ENCODE data around the gene DDX24.

DNA sequence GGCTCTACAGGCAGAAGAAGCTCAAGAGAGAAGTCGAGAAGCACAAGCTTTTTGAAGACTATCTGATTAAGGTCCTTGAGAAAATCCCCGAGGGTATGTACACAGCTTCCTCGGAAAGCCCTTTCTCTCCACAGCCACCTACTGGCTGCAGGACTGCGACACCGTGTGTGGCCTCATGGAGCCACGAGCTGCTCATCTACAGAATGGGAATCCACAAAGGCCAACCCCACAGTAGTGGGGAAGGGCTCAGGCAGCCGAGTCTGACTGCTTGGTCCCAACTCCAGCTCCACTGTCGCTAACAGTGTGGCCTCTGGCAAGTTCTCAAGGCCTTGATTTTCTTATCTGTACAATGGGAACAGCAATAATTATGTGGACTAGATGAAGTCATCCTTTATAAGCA, 81.4 kb downstream of the DDX24 start:
- TF ChIP-seq EZH2 (IDR thresholded peaks at IDR 0.05; ENCODE audit: borderline replicate concordance, low read depth, low read length) (no peak), U2AF2 (optimal IDR thresholded peaks at IDR 0.05; ENCODE audit: low read depth, low read length) (no peak), USF1 (CRISPR knock-in tag; IDR thresholded peaks at IDR 0.05) (no peak)
